Measurements from ENCODE around the gene PARD3. TPM values are rescaled to one million over a fixed set of nuclear protein-coding genes. Genes with fewer than 3 reads are reported as not detected.
"Not testable (repeated sequence)": the region's sequence is repeated elsewhere in the genome, so short reads cannot be mapped to it uniquely, and the experiment has no call there.

Gene PARD3
- total RNA-seq, 2 donors from 2014 or later, result 36.1 to 48.5 TPM

DNA sequence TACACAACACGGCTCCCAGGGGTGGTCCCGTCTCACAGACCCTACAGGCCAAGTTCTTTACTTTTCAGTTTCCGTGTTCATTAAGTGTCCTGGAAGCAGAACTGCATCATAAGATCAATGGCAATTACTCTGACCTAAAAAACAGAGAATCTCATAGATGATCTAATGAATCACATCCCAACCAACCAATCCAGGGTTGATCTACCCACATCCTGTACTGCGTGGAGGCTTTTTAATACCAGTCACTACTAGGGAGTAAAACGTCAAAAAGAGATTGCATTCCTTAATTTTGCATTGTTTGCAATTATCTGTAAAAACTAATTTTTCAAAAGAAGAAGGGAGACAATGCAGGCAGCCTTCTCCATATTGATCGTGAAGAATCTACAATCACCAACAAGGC is 72.6 kb downstream of the PARD3 start:
- Histone ChIP-seq H3K9me3 (no peaks in the 10 kb centered on the region), H3K36me3 (replicated peaks in 1 of 2; ENCODE audit: insufficient read depth in 1 of 2, low read depth in 2 of 2) (no peaks in the 10 kb centered on the region), H3K4me1 (peaks cover 54% of the 10 kb centered on the region), H3K4me3 (no peak overlapping the region), H3K27me3 (no peaks in the 10 kb centered on the region), H3K27ac (no peak overlapping the region)
- intact Hi-C loops (cut with DNase I), result no loop called here
- TF ChIP-seq POLR2A (IDR thresholded peaks at IDR 0.05), result no peak
- TF ChIP-seq, protein P1, sequence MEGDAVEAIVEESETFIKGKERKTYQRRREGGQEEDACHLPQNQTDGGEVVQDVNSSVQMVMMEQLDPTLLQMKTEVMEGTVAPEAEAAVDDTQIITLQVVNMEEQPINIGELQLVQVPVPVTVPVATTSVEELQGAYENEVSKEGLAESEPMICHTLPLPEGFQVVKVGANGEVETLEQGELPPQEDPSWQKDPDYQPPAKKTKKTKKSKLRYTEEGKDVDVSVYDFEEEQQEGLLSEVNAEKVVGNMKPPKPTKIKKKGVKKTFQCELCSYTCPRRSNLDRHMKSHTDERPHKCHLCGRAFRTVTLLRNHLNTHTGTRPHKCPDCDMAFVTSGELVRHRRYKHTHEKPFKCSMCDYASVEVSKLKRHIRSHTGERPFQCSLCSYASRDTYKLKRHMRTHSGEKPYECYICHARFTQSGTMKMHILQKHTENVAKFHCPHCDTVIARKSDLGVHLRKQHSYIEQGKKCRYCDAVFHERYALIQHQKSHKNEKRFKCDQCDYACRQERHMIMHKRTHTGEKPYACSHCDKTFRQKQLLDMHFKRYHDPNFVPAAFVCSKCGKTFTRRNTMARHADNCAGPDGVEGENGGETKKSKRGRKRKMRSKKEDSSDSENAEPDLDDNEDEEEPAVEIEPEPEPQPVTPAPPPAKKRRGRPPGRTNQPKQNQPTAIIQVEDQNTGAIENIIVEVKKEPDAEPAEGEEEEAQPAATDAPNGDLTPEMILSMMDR (IDR thresholded peaks at IDR 0.05), result no peak
- DNase-seq (no peak), ATAC-seq (no peak)
- WGBS, 2 donors, result 87 to 92% methylated on average over 6 of the region's 6 CpGs

DNA sequence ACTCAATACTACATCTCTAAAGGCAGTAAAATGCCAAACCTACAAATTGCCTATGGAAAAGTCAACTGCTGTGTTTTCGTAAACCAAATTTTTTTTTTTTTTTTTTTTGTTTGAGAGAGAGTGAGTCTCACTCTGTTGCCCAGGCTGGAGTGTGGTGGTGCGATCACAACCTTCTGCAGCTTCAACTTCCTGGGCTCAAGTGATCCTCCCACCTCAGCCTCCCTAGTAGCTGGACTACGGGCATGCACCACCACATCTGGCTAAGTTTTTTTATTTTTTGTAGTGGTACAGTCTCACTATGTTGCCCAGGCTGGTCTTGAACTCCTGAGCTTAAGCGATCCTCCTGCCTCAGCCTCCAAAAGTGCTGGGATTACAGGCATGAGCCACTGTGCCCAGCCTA is 74.0 kb downstream of the PARD3 start:
- intact Hi-C loops (cut with DNase I); H3K36me3 ChIP-seq (replicated peaks in 1 of 2; ENCODE audit: insufficient read depth in 1 of 2, low read depth in 2 of 2); H3K4me3 ChIP-seq; H3K9me3 ChIP-seq; DNase-seq; H3K27me3 ChIP-seq; ATAC-seq: not testable (repeated sequence)
- 91 to 93% methylated on average over 4 of the region's 4 CpGs for WGBS, 2 donors
- Histone ChIP-seq H3K4me1 (peaks cover 52% of the 10 kb centered on the region), H3K27ac (peak overlapping the region in 1 of 4 donors; percentile 26)

DNA sequence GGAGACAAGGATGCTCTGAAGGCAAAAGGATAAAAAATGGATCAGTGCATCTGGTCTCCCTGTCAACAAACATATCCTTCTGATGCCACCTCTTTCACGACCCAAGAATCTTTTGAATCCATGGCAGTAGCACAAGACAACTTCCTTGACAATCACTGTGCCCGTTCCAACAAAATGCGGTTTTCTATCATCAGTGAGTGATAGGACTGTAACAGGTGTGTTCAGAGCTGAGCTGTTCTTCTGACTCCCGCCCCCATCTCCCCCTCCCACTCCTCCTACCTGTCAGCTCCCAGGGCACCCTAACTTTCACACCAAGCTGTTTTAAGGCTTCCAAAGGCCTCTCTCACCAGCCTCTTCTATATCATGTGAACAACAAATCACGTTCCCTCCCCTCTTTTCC is 74.8 kb downstream of the PARD3 start:
- no peaks in the 10 kb centered on the region for H3K9me3 ChIP-seq
- ATAC-seq (no peak), DNase-seq (no peak)
- TF ChIP-seq, protein P1 (IDR thresholded peaks at IDR 0.05), result no peak
- no peak for TF ChIP-seq POLR2A (IDR thresholded peaks at IDR 0.05)
- WGBS, 2 donors, result 28 to 38% methylated on average over 5 of the region's 5 CpGs
- no peaks in the 10 kb centered on the region for H3K36me3 ChIP-seq (replicated peaks in 1 of 2; ENCODE audit: insufficient read depth in 1 of 2, low read depth in 2 of 2)
- no peaks in the 10 kb centered on the region for H3K27me3 ChIP-seq
- no peak overlapping the region for H3K4me3 ChIP-seq
- peaks cover 45% of the 10 kb centered on the region for H3K4me1 ChIP-seq
- intact Hi-C loops (cut with DNase I), result no loop called here
- peak overlapping the region in 3 of 4 donors; percentile 26 to 59 (median 27) for H3K27ac ChIP-seq

DNA sequence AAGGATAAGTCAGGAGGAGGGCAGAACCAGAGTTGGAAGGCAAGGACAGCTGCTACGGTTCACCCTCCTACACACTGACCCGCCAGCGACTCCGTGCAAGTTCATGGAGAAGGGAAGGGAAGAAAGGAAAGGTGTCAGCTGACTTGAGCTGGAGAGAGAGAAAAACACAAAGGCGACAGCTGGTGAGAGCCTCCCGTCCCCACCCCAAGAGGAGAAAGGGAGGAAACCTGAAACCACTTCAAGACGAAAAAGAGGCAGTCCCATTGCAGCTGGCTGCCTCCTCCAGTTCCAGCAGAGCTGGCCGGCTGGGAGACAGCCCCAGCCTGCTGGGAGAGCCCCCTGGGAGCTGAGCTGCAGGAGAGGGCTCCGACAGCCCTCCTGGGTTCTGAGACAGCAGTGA is 75.2 kb downstream of the PARD3 start:
- peak overlapping the region in 3 of 4 donors; percentile 26 to 59 (median 27) for H3K27ac ChIP-seq
- no peaks in the 10 kb centered on the region for H3K27me3 ChIP-seq
- DNase-seq (peak; percentile 41 to 77 (median 50)), ATAC-seq (peak; percentile 77)
- no peaks in the 10 kb centered on the region for H3K9me3 ChIP-seq
- no peak for TF ChIP-seq POLR2A (IDR thresholded peaks at IDR 0.05)
- TF ChIP-seq, protein P1 (IDR thresholded peaks at IDR 0.05), result no peak
- WGBS, 2 donors, result 11 to 20% methylated on average over 9 of the region's 9 CpGs
- intact Hi-C loops (cut with DNase I), result no loop called here
- no peaks in the 10 kb centered on the region for H3K36me3 ChIP-seq (replicated peaks in 1 of 2; ENCODE audit: insufficient read depth in 1 of 2, low read depth in 2 of 2)
- H3K4me1 ChIP-seq, result peaks cover 45% of the 10 kb centered on the region
- H3K4me3 ChIP-seq, result no peak overlapping the region

DNA sequence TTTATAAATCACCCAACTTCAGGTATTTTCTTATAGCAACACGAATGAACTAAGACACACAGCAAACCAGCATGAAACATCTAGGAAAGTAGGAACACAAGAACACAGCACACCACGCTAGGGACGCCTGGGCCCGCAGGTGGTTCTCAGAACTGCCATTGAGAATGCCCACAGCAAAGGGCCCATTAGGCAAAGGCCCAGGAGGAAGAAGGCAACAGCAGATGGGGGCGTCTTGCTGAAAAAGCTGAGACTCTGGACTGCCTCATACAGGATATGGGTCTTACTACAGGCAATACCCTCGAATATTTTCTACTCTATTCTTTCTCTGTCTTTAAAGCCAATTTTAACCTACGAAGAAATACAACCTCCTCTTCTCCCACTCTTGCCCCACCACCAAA is 77.3 kb downstream of the PARD3 start:
- DNase-seq (no peak), ATAC-seq (no peak)
- H3K9me3 ChIP-seq, result no peaks in the 10 kb centered on the region
- no peaks in the 10 kb centered on the region for H3K36me3 ChIP-seq (replicated peaks in 1 of 2; ENCODE audit: insufficient read depth in 1 of 2, low read depth in 2 of 2)
- H3K4me3 ChIP-seq, result no peak overlapping the region
- WGBS, 2 donors, result 85 to 87% methylated on average over 7 of the region's 7 CpGs
- intact Hi-C loops (cut with DNase I), result no loop called here
- peaks cover 38% of the 10 kb centered on the region for H3K4me1 ChIP-seq
- H3K27me3 ChIP-seq, result no peaks in the 10 kb centered on the region
- no peak for TF ChIP-seq POLR2A (IDR thresholded peaks at IDR 0.05)
- TF ChIP-seq, protein P1 (IDR thresholded peaks at IDR 0.05), result no peak
- H3K27ac ChIP-seq, result peak overlapping the region in 3 of 4 donors; percentile 20 to 43 (median 32)
